ENCODE results near the gene RAB3D. TPM values are rescaled to one million over a fixed set of nuclear protein-coding genes. Genes with fewer than 3 reads are reported as not detected.
"Not testable (repeated sequence)": the region's sequence is repeated elsewhere in the genome, so short reads cannot be mapped to it uniquely, and the experiment has no call there.

The RAB3D gene
- total RNA-seq, 1 donor from 2014 or later, result 141 TPM

DNA sequence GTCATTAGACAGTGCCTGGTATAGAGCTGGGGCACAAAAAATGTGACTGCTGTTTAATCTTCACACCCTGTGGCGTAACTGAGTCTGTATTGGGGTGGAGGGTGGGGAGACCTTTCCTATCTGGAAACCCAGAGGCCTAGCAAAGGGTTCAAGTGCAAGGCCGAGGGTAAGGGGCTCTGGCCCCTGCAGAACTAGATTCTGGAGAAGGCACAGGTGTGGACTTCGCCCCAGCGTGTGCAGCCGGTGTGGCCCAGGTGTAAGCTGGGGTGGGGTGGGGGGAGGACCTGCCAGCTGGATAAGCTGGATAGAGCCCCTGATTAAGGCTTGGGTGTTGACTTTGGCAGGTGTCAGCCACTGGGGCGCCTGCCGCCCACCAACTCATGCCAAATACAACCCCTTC is 1.3 kb downstream of the RAB3D start:
- no peak for ATAC-seq

DNA sequence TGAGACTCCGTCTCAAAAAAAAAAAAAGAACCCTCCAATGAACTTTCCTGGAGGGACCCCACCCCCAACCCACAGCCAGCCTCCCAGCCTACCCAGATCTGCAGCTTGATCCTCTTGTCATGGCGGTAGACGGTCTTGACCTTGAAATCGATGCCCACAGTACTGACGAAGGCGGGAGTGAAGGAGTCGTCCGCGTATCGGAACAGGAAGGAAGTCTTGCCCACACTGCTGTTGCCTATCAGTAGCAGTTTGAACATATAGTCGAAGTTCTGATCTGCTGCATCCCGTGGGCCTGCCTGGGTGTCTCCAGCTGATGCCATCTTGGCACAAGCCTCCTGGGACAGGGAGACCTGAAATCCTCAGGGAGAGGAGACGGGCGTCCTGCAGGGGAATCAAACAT is 2.4 kb downstream of the RAB3D start:
- no peak for ATAC-seq

DNA sequence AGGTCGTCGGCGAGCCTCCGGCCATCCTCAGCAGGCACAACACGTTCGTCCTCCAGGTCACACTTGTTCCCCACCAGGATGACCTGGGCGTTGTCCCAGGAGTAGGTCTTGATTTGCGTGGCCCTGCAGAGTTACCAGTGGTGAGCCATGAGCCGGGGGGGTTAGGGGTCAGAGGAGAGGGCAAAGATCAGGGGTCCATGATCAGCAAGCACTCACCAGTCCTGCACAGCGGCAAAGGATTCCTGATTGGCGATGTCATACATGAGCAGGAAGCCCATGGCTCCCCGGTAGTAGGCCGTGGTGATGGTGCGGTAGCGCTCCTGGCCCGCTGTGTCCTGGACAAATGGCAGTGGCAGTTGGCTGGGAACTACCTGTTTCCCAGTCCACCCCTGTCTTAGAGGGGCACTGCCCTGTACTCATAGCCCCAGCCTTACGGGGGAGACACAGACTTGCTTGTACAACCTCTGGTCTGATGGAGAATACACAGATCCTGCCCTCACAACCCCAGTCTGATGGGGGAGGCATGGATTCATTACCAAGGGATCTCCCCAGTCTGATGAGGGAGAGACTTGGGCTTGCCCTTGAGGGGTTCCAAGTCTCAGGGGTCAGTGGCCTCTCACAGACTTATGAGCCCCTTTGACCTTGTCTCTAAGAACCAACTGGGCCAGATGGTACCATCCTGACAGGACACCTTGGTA is 3.9 kb downstream of the RAB3D start:
- no peak for ATAC-seq

DNA sequence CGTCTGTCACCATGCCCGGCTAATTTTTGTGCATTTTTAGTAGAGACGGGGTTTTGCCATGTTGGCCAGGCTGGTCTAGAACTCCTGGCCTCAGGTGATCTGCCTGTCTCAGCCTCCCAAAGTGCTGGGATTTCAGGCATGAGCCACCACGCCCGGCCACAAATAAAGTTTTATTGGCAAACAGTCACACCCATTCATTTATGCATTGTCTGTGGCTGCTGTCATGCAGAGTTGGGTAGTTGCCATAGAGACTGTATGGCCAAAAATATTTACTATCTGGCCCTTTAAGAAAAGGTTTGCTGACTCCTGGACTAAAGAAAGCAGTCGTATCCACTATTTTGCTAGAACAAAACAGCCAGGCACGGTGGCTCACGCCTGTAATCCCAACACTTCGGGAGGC is 5.6 kb downstream of the RAB3D start:
- ATAC-seq, result not testable (repeated sequence)

DNA sequence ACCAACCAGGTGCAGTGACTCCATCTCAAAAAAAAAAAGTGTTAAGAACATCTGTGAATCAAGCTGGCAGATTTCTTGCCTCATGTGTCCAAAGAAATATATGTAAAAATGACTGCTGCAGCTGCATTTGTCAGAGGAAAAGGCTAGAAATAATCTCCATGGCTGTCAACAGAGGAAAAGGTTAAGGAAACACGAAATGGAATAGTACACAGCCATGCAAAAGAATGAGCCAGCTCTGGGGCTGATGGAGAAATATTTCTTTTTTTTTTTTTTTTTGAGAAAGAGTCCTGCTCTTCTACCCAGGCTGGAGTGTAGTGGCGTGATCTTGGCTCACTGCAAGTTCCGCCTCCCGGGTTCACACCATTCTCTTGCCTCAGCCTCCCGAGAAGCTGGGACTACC is 6.6 kb downstream of the RAB3D start:
- ATAC-seq, result no peak

DNA sequence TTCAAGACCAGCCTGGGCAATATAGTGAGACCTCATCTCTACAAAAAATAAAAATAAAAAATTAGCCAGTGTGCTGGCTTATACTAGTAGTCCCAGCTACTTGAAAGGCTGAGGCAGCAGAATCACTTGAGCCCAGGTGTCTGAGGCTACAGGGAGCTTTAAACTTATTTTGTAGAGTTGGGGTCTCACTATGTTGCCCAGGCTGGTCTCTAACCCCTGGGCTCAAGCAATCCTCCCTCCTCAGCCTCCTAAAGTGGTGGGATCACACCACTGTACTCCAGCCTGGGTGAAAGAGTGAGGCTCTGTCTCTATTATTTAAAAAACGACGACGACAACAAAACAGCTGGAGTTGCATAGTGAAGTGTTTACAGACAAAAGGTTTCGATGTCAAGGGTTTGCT is 8.0 kb downstream of the RAB3D start:
- ATAC-seq, result no peak

DNA sequence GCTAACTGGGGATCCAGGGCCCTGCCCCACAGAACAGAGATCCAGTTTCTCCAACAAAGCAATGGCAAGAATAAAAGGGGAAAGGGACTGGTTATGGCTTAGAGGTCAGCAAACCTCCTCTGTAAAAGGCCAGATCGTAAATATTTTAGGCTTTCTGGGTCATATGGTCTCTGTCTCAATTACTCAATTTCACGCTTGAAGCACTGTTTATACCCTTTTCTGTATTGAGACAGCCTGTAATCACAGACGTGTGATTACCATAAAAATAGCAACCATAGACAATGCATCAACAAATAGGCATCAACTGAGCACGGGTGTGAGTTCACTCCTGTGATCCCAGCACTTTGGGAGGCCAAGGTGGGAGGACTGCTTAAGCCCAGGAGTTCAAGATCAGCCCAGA is 9.3 kb downstream of the RAB3D start:
- ATAC-seq, result no peak

DNA sequence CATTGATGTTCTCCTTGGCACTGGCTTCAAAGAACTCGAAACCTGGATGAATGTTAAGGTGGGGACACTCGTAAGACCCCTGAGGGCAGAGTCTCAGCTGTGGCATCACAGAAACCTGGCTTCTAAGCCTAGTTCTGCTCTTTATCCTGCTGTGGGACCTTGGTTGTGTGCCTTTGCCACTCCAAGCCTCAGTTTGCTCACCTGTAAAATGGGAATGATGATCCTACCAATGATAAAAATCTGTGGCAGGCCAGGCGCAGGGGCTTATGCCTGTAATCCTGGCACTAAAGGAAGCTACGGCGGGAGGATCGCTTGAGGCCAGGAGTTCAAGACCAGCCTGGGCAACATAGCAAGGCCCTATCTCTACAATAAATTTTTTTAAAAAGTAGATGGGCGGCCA is 13.9 kb downstream of the RAB3D start:
- ATAC-seq, result no peak

DNA sequence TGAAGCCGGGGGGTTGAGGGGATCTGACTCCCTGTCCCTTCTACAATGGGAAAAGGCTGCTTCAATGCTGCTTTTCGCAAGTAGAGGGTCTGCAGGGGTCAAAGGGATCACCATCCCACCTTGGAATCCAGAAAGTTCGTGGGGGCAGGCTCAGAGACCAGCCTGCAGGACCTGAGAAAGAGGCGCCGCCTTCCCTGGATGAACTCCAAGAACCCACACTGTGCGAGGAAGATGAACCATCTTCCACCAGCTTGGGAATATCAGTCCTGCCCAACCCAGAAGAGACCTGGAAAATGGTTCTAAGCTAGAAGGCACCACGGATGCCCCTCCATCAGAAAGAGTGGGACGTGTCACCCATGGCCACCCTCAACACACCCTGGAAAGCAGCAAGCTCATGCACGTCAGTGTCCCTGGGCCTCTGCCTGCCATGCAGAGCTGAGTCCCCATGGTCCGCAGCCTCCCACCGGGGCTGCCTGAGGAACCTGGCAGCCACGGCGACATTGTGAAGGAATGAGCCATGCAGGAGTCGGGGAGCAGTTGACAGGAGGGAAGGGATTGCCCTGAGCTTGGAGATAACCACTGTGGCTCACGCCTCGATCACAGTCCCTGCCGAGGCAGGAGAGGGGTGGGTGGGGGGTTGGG is 14.6 kb downstream of the RAB3D start:
- peak; percentile 6 for ATAC-seq

DNA sequence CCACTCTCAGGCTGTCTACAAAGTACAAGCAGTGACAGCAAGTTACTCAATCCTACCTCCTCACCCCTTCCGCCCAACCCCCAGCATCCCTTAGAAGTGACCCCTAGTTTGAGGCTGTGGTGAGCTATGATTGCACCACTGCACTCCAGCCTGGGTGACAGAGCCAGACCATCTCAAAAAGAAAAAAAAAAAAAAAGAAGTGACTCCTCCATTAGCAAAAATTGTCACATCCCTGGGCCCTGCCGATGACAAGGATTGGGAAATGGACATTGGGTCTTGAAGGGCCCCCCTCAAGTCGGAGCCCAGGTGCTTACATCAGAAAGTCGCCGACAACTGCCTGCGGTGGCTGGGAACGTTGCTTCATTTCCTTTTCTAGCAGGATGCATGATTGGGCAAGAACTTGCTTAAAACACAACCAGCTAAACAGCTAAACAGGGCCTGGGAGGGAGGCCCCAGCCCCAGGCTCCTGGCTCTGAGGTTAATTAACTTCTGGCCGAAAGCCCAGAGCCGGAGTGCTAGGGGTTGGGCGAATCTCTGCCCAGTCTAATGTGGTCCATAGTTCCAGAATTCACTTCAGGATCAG is 15.3 kb downstream of the RAB3D start:
- ATAC-seq, result peak; percentile 88

DNA sequence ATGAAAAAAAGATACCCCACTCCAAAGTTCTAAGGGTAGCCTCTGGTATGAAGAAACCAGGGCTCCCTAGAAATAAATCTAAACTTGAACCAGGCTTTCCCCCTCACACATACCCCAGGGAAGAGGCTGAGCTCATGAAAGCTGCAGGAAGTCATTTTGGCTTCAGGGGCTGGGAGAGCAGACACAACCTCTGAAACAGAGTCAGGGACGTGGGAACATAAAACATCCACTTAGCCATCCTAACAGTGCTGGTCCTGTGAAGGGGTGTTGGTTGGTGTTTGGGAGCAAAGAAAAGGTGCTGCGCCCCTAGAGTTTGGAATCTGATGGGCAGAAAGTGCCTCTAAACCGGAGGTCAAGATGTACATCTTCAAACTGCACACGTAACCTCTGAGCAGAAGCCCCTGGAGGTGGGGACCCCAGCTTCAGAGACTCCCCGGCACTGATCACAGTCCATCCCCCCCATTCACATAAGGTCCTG is 15.8 kb downstream of the RAB3D start:
- ATAC-seq, result no peak

DNA sequence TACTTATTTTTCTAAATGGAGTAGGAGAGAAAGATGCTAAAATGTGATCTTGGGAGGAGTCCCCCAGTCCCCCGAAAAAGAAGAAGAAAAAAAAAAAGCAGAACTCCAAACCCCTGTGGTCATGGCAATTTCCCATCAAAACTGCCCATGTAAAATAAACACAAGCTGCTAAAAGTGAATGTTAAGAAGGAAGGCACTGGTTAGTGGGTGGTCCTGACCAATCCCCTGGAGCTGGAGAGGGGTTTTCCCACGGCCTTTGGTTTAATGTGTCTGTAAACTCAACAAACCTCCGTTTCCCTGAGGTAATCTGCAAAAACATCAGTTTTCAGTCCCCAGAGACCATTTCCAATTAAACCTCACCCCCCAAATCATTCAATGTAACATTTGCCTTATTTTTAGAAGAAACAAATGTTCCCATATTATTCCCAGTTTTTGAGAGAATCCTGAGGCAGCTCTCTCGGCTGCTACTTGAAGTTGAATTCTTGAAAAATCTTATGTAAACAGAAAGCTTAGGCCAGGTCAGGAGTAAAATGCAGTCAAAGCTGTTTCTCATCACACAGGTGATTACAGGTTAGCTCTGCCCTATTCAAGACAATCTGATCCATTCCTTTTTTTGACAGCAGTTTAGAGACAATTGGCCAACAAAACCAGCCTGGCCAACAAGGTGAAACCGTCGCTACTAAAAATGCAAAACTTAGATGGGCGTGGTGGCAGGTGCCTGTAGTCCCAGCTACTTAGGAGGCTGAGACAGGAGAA is 17.0 kb downstream of the RAB3D start:
- peak; percentile 25 for ATAC-seq

DNA sequence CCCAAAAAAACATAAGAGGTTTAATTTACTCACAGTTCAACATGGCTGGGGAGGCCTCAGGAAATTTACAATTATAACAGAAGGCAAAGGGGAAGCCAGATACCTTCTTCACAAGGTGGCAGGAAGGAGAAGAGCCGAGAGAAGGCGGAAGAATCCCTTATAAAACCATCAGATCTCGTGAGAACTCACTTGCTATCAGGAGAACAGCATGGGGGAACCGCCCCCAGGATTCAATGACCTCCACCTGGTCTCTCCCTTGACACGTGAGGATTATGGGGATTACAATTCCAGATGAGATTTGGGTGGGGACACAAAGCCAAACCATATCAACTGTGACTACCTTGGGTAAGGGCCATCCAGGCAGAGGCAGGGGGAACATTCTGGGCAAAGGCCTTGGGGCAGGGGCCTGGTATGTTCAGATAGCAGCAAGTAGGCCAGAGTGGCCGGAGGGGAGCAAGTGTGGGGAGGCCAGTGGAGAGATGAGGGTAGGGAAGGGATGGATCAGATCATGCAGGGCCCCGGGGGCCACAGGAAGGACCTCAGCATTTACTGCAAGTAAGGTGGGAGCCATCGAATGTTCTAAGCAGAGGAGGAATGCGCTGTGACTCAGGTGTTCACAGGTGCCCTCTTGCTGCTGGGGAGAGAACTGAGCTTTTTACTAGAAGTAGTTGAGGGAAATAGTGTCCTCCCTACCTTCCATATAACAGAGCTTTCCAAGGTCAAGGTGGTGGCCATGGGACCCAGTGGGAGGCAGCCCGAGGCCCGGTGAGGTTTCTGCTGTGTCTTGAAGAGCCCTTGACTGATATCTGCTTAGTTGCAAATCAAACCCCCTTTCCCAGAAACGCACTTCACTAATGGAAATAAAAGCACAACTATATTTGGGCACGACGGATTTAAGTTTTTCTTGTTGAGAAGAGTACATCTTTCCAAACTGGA is 18.0 kb downstream of the RAB3D start:
- ATAC-seq, result no peak

DNA sequence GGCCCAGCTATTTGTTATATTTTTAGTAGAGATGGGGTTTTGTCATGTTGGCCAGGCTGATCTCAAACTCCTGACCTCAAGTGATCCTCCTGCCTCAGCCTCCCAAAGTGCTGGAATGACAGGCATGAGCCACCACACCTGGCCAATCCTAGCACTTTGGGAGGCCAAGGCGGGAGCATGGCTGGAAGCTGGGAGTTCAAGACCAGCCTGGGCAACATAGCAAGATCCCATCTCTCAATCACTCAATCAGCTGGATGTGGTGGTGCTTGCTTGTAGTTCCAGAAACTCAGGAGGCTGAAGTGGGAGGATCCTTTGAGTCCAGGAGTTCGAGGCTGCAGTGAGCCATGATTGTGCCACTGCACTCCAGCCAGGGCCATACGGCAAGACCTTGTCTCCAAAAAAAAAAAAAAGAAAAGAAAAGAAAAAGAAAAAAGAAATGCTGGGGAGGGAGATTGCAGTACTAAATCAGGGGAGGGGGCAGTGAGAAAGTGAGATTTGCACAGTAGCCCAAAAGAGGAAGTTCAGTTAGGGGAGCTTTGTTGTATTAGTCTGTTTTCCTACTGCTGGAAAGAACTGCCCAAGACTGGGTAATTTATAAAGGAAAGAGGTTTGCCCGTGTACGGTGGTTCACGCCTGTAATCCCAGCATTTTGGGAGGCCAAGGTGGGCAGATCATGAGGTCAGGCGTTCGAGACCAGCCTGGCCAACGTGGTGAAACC is 19.0 kb downstream of the RAB3D start:
- ATAC-seq, result not testable (repeated sequence)

DNA sequence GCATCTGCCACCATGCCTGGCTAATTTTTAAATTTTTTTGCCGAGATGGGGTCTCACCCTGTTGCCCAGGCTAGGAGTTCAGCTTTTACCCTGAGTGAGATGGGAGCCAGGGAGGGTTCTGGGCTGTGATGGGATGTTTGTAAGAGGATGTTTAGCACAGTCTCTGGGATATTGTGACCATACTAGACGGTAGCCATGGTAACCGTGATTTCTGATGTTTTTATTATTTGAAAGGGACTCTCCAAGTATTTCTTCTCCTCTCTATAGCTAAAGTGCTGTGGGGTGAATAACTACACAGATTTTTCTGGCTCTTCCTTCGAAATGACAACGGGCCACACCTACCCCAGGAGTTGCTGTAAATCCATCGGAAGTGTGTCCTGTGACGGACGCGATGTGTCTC is 33.1 kb downstream of the RAB3D start:
- no peak for ATAC-seq

DNA sequence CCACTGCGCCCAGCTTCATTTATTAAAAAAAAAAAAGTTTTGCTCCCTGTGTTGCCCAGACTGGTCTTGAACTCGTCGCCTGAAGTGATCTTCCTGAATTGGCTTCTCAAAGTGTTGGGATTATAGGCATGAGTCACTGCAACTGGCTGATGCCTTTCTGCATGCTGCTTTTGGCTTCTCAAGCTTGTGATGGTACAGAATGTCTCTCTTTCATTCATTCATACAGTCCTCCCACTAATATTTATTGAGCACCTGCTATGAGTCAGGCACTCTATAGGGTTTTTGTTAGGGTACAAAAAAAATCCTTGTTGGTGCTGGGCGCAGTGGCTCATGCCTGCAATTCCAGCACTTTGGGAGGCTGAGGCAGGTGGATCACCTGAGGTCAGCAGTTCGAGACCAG is 34.5 kb downstream of the RAB3D start:
- peak; percentile 60 for ATAC-seq

DNA sequence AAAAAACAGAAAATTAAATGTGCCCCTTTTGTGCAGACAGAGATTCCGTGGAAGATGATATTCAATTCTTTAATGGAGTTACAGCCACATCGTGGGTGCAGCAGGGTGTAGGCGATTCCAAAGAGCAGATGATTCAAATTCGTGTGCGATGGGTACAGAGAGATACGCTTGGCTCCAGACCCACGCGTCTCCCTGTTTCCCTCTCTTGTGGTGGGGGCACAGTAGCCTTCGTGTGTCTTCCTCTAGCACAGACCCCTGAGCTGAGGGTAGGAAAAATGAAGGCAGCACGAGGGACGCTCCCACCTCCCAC is 38.7 kb downstream of the RAB3D start:
- ATAC-seq, result no peak

DNA sequence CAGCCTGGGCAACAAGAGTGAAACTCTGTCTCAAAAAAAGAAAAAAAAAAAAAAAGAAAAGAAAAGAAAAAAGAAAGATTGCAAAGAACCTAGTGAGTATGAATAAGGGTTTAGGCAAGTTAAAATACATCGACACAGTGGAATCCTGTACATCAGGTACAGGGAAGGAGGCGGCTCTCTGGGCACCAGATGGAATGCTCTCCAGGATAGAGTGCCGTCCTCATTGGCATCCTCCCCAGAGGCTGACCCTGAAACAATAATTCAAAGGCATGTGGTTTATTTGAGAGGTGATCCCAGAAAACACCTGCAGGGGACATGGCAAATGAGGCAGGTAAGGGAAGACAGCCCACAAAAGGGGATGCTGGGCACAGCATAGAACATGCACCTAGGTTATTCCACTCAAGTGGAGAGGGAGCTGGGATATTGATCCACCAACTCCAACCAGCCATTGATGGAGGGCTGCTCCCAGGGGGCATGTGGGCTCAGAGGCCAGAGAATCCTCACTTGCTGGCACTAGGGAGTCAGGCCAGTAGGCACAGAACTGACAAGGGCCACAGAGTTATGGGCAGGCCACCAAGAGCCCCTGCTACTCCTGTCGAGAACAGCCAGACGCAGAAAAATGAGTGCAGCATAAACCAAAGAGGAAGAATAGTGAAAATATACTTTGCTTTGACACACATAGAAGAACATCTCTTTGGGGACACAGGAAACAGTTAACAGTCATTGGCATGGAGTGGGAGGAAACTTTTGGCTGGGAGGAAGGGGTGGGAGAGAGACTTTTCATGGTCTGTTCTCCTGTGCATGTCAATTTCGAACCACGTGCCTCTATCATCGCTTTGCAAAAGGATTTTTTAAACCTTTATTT is 39.3 kb downstream of the RAB3D start:
- no peak for ATAC-seq

DNA sequence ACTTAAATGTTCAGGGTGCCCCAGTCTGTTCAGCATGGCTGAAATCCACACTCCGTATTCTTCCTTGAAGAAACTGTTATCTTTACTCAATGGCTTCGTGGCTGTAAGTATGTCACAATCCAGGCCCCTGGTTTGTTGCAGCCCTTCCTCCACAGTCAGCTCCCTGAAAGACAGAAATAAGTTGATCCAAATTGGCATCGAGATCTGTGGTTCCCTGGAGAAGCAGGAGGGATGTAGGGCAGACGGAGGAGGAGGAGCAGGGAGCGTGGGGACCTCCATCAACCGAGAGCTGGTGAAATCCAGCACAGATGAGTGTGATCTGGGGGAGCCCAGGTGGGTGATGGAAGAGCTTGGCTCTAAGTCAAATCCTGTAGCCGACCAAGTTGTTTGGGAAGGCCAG is 43.2 kb downstream of the RAB3D start:
- no peak for ATAC-seq

DNA sequence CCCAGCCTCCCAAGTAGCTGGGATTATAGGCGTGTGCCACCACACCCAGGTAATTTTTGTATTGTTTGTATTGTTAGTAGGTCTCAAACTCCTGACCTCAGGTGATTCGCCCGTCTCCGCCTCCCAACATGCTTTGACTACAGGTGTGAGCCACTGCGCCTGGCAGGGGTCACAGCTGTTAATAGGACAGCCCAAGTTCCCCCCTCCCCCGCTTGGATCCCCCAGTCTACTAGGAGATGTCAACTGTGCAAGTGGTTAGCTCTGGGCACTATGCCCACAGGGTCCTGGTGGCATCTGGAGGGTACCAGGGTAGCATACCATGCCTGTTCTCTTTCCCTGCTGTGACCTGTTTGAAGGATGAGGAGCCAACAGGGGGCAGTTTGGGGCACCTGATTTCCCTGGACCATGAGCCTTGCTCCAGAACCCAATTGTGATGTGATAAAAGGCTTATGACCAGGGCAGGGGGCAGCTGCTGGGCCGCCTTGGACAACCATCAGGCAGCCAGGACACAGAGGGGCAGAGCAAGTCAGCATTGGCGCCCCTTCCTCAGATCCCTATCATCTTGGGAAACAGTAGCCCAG is 43.7 kb downstream of the RAB3D start, which contains the start of gene TSPAN16:
TSPAN16 (plus strand) TSS at position 496 of the 581 bp plus-strand sequence. CDS start 138 bp downstream, outside the sequence.
- ATAC-seq, result no peak

Measured in esophagus mucosa (tissue), 1 donor.